Stomach (tissue), 9 donors: Measurements from ENCODE around the gene NONO. TPM values are rescaled to one million over a fixed set of nuclear protein-coding genes. Genes with fewer than 3 reads are reported as not detected.

ENCODE experiments used
- DNase-seq, 2 donors: peaks; one replicate each; pipeline versions ENCODE4 v3.0.0 to v3.0.0-alpha.2; 2013 to 2019
- H3K27ac ChIP-seq, 5 donors: fragments of 200-600 bp in 4 of 5; sonication (generic) in 4 of 5; one replicate each; pipeline ENCODE4 v1.5.1; 2013 to 2019; ENCODE audit warnings: mild to moderate bottlenecking in 1 of 5, moderate library complexity in 1 of 5
- H3K27me3 ChIP-seq, 3 donors: fragments of 200-600 bp; sonication (generic); one replicate each; pipeline ENCODE4 v1.5.1; 2017 to 2019; ENCODE audit warnings: mixed run types in 1 of 3
- H3K36me3 ChIP-seq, 4 donors: fragments of 200-600 bp; sonication (generic); 1 replicate in 3 of 4; 2 replicates in 1 of 4; pipeline ENCODE4 v1.5.1; 2016 to 2019
- H3K4me1 ChIP-seq, 4 donors: fragments of 200-600 bp; sonication (generic); one replicate each; pipeline ENCODE4 v1.5.1; 2016 to 2019
- H3K4me3 ChIP-seq, 4 donors: fragments of 200-600 bp; sonication (generic) in 3 of 4; one replicate each; pipeline ENCODE4 v1.5.1; 2016 to 2019; ENCODE audit warnings: mild to moderate bottlenecking in 1 of 4
- H3K9me3 ChIP-seq, 4 donors: fragments of 200-600 bp; sonication (generic); one replicate each; pipeline ENCODE4 v1.5.1; 2016 to 2019
- CTCF ChIP-seq, 7 experiments: fragments of 450-650 bp in 4 of 7; fragments of 200-600 bp in 3 of 7; sonication (generic) in 3 of 7; IDR thresholded peaks; one replicate each; pipeline ENCODE4 v1.5.1; 2016 to 2019; ENCODE audit warnings: antibody characterized with exemption in 7 of 7, control low read depth in 2 of 7, mild to moderate bottlenecking in 1 of 7
- EP300 ChIP-seq: sonication (generic); formaldehyde crosslinking; IDR thresholded peaks from one replicate; pipeline ENCODE4 v1.6.1; 2017; ENCODE audit warnings: antibody characterized with exemption
- POLR2A ChIP-seq, 4 donors: fragments of 450-650 bp; IDR thresholded peaks; one replicate each; pipeline ENCODE4 v1.6.1; 2016; ENCODE audit warnings: antibody characterized with exemption in 4 of 4, control low read depth in 2 of 4, mild to moderate bottlenecking in 1 of 4, moderate library complexity in 1 of 4
- POLR2AphosphoS5 ChIP-seq, 3 donors: sonication (generic); formaldehyde crosslinking; IDR thresholded peaks; one replicate each; pipeline ENCODE4 v1.6.1; 2016; ENCODE audit warnings: antibody characterized with exemption in 3 of 3
- WGBS, 5 donors: extraction: QIAGEN DNeasy Blood & Tissue Kit in 3 of 5; methylation state at CpG; one replicate each; pipeline versions ENCODE4 v1.1.5 to v1.1.7; 2013 to 2018; 5-methylcytosine and 5-hydroxymethylcytosine counted together
- intact Hi-C: fragments of 100-400 bp; cut with DNase I; formaldehyde crosslinking; loops from one replicate; pipeline ENCODE4 v1.15.1; 2023; ENCODE audit warnings: low total_unique reads
- polyA plus RNA-seq, 3 donors: library from polyadenylated mRNA; stranded (reverse); fragments of 200-250 nt; gene quantifications; one replicate each; pipeline ENCODE4 v1.2.3, GENCODE V29; 2013
- total RNA-seq, 5 donors: library from RNA; depleted of rRNA; stranded (reverse); fragments of >200 nt; gene quantifications; one replicate each; pipeline versions ENCODE4 v1.1.0 to v1.2.3, GENCODE V29; 2014 to 2016
- donor health status: healthy with polysubstance abuse.
- donor health status: Bipolar disorder and iron deficiency.
- donor health status: healthy.

Gene NONO
- total and polyA plus RNA-seq, 8 donors, result 104 to 332 (median 151) TPM

- TF ChIP-seq CTCF (IDR thresholded peaks at IDR 0.05) (no peak), POLR2A (IDR thresholded peaks at IDR 0.05) (no peak)
- Histone ChIP-seq H3K27ac (no peak overlapping the region), H3K36me3 (peaks cover 0 to 54% (median 50%) of the 10 kb centered on the region in 4 donors), H3K4me1 (no peaks in the 10 kb centered on the region), H3K27me3 (no peaks in the 10 kb centered on the region), H3K9me3 (no peaks in the 10 kb centered on the region), H3K4me3 (no peak overlapping the region)
- no peak for DNase-seq
- WGBS, 5 donors, result 89 to 94% (median 91%) methylated on average over 3 of the region's 3 CpGs
- intact Hi-C loops, result no loop called here
Measured at GRCh38 chrX:71239781-71240180, 43.7 kb upstream of the NONO start.

- Histone ChIP-seq H3K4me1 (no peaks in the 10 kb centered on the region), H3K36me3 (peaks cover 0 to 69% (median 65%) of the 10 kb centered on the region in 4 donors), H3K27me3 (no peaks in the 10 kb centered on the region), H3K27ac (no peak overlapping the region), H3K9me3 (no peaks in the 10 kb centered on the region), H3K4me3 (no peak overlapping the region)
- intact Hi-C loops, result no loop called here
- no peak for TF ChIP-seq CTCF (IDR thresholded peaks at IDR 0.05)
- TF ChIP-seq POLR2A (IDR thresholded peaks at IDR 0.05), result no peak
- TF ChIP-seq EP300, result no peak
- no peak for TF ChIP-seq POLR2AphosphoS5 (IDR thresholded peaks at IDR 0.05)
- DNase-seq, result no peak
- WGBS, 5 donors, result 77 to 95% (median 83%) methylated on average over 6 of the region's 6 CpGs
Measured at GRCh38 chrX:71241301-71241700, 42.1 kb upstream of the NONO start.

GRCh38 chrX:71244359-71245128, 38.9 kb upstream of the NONO start:
- DNase-seq, result no peak
- peaks cover 0 to 100% (median 97%) of the 10 kb centered on the region in 4 donors for H3K36me3 ChIP-seq
- intact Hi-C loops, result no loop called here
- no peak overlapping the region for H3K27ac ChIP-seq
- no peaks in the 10 kb centered on the region for H3K4me1 ChIP-seq
- no peaks in the 10 kb centered on the region for H3K27me3 ChIP-seq
- 83 to 98% (median 92%) methylated on average over 8 to 9 of the region's 9 CpGs for whole genome bisulfite sequencing, 5 donors
- TF ChIP-seq CTCF (IDR thresholded peaks at IDR 0.05) (no peak), POLR2A (IDR thresholded peaks at IDR 0.05) (no peak), EP300 (no peak), POLR2AphosphoS5 (IDR thresholded peaks at IDR 0.05) (no peak)
- no peak overlapping the region for H3K4me3 ChIP-seq
- no peaks in the 10 kb centered on the region for H3K9me3 ChIP-seq

- TF ChIP-seq EP300 (no peak), CTCF (IDR thresholded peaks at IDR 0.05) (no peak), POLR2A (IDR thresholded peaks at IDR 0.05) (no peak), POLR2AphosphoS5 (IDR thresholded peaks at IDR 0.05) (no peak)
- Histone ChIP-seq H3K4me1 (no peaks in the 10 kb centered on the region), H3K27me3 (no peaks in the 10 kb centered on the region), H3K4me3 (no peak overlapping the region), H3K36me3 (peaks cover 0 to 100% (median 99%) of the 10 kb centered on the region in 4 donors), H3K27ac (no peak overlapping the region), H3K9me3 (no peaks in the 10 kb centered on the region)
- WGBS, 5 donors, result 73 to 100% (median 84%) methylated on average over 1 to 2 of the region's 2 CpGs
- no peak for DNase-seq
- intact Hi-C loops, result no loop called here
Measured at GRCh38 chrX:71245159-71245558, 38.3 kb upstream of the NONO start.
